DND-41 (cell line): ENCODE measurements around the gene EPB41L5.

Source experiments
- CTCF ChIP-seq: IDR thresholded peaks from 2 replicates; pipeline ENCODE4 v1.5.1; 2012; ENCODE audit warnings: borderline replicate concordance, low read length, moderate library complexity, mild to moderate bottlenecking; ENCODE audit not compliant: poor library complexity, severe bottlenecking; ENCODE audit errors: extremely low read depth
- EZH2 ChIP-seq: IDR thresholded peaks from 3 replicates; pipeline ENCODE4 v1.6.1; 2012; ENCODE audit warnings: borderline replicate concordance, low read depth, mild to moderate bottlenecking, moderate library complexity, low read length, inconsistent platforms; ENCODE audit not compliant: severe bottlenecking

GRCh38 chr2:120222186-120223033 is 209.5 kb downstream of the EPB41L5 start:
- TF ChIP-seq EZH2, result no peak
- TF ChIP-seq CTCF, result no peak
